Muscle of leg (tissue), 11 donors: ENCODE measurements around the gene ITGB5. TPM values are rescaled to one million over a fixed set of nuclear protein-coding genes. Genes with fewer than 3 reads are reported as not detected.
A peak's percentile ranks its signal among the peaks of the same experiment; 100 is the strongest.

Source experiments
- DNase-seq: peaks from one replicate; pipeline ENCODE4 v3.0.0; 2013
- H3K27ac ChIP-seq: one replicate; pipeline ENCODE4 v1.5.1; 2013; ENCODE audit warnings: mild to moderate bottlenecking, low read length, control low read depth
- H3K27me3 ChIP-seq: one replicate; pipeline ENCODE4 v1.6.1; 2013; ENCODE audit warnings: low read length; ENCODE audit not compliant: control insufficient read depth, insufficient read depth
- H3K36me3 ChIP-seq: one replicate; pipeline ENCODE4 v1.6.1; 2013; ENCODE audit warnings: low read length; ENCODE audit not compliant: control insufficient read depth, insufficient read depth
- H3K4me1 ChIP-seq: one replicate; pipeline ENCODE4 v1.6.1; 2013; ENCODE audit warnings: low read length; ENCODE audit not compliant: control insufficient read depth, insufficient read depth
- H3K4me3 ChIP-seq: one replicate; pipeline ENCODE4 v1.5.1; 2013; ENCODE audit warnings: low read length, control low read depth
- H3K9me3 ChIP-seq: replicated peaks from 2 replicates; pipeline ENCODE4 v1.6.1; 2013; ENCODE audit warnings: low read depth, low read length; ENCODE audit not compliant: control insufficient read depth
- WGBS: methylation state at CpG from one replicate; pipeline ENCODE4 v1.1.5; 2013; ENCODE audit warnings: missing lambda C conversion rate; ENCODE audit not compliant: insufficient coverage; 5-methylcytosine and 5-hydroxymethylcytosine counted together
- polyA plus RNA-seq, 8 donors: library from polyadenylated mRNA; unstranded; fragments of 120-200 nt; gene quantifications; one replicate each; pipeline versions ENCODE4 v1.2.1 to v1.2.3, GENCODE V29; 2013; ENCODE audit warnings: inconsistent platforms in 1 of 8, low replicate concordance in 1 of 8; ENCODE audit not compliant: insufficient read length in 8 of 8, insufficient read depth in 1 of 8
- total RNA-seq: library from RNA; stranded (reverse); fragments of 120-200 nt; gene quantifications from one replicate; pipeline ENCODE4 v1.2.4, GENCODE V29; 2013

Gene ITGB5
- total and polyA plus RNA-seq, 9 donors = 14.3 to 60.4 (median 30.6) TPM

GRCh38 chr3:124895756-124896155, 8.6 kb upstream of the ITGB5 start:
- WGBS = 90% methylated on average over 2 of the region's 7 CpGs
- Histone ChIP-seq H3K27ac (no peak overlapping the region), H3K4me1 (no peaks in the 10 kb centered on the region), H3K4me3 (no peak overlapping the region), H3K36me3 (no peaks in the 10 kb centered on the region), H3K9me3 (no peaks in the 10 kb centered on the region), H3K27me3 (no peaks in the 10 kb centered on the region)
- DNase-seq = peak; percentile 31

- Histone ChIP-seq H3K9me3 (no peaks in the 10 kb centered on the region), H3K27me3 (no peaks in the 10 kb centered on the region), H3K4me3 (no peak overlapping the region), H3K4me1 (no peaks in the 10 kb centered on the region), H3K27ac (no peak overlapping the region), H3K36me3 (no peaks in the 10 kb centered on the region)
- 57% methylated on average over 2 of the region's 2 CpGs for WGBS
- DNase-seq = no peak
Measured at GRCh38 chr3:124893526-124893925, 6.4 kb upstream of the ITGB5 start.

- H3K27ac ChIP-seq = no peak overlapping the region
- 82% methylated on average over 2 of the region's 5 CpGs for WGBS
- no peak overlapping the region for H3K4me3 ChIP-seq
- H3K36me3 ChIP-seq = no peaks in the 10 kb centered on the region
- DNase-seq = no peak
- peaks cover 13% of the 10 kb centered on the region for H3K27me3 ChIP-seq
- H3K9me3 ChIP-seq = no peaks in the 10 kb centered on the region
- H3K4me1 ChIP-seq = peaks cover 8% of the 10 kb centered on the region
Measured at GRCh38 chr3:124890573-124891190, 3.5 kb upstream of the ITGB5 start.

GRCh38 chr3:124888482-124889441, 1.6 kb upstream of the ITGB5 start:
- Histone ChIP-seq H3K4me3 (no peak overlapping the region), H3K9me3 (no peaks in the 10 kb centered on the region), H3K4me1 (peaks cover 10% of the 10 kb centered on the region), H3K36me3 (no peaks in the 10 kb centered on the region), H3K27me3 (peaks cover 24% of the 10 kb centered on the region), H3K27ac (no peak overlapping the region)
- DNase-seq = no peak
- WGBS = 62% methylated on average over 3 of the region's 8 CpGs

GRCh38 chr3:124887932-124888298, 750 bp upstream of the ITGB5 start:
- peaks cover 10% of the 10 kb centered on the region for H3K4me1 ChIP-seq
- peaks cover 24% of the 10 kb centered on the region for H3K27me3 ChIP-seq
- H3K4me3 ChIP-seq = peak overlapping the region; percentile 52
- no peaks in the 10 kb centered on the region for H3K36me3 ChIP-seq
- no peak overlapping the region for H3K27ac ChIP-seq
- H3K9me3 ChIP-seq = no peaks in the 10 kb centered on the region
- 94% methylated on average over 5 of the region's 11 CpGs for WGBS
- no peak for DNase-seq

GRCh38 chr3:124886168-124887056, 753 bp downstream of the ITGB5 start:
- DNase-seq = peak; percentile 41

GRCh38 chr3:124885466-124886167, 1.5 kb downstream of the ITGB5 start:
- no peak for DNase-seq
- Histone ChIP-seq H3K27me3 (peaks cover 26% of the 10 kb centered on the region), H3K27ac (no peak overlapping the region), H3K4me3 (peak overlapping the region; percentile 42), H3K4me1 (peaks cover 10% of the 10 kb centered on the region), H3K9me3 (no peaks in the 10 kb centered on the region), H3K36me3 (no peaks in the 10 kb centered on the region)
- WGBS = 34% methylated on average over 4 of the region's 17 CpGs

More at GRCh38 chr3:124886168-124887056, 753 bp downstream of the ITGB5 start:
- WGBS = under 1% methylated on average over 84 of the region's 87 CpGs
- Histone ChIP-seq H3K27ac (no peak overlapping the region), H3K9me3 (no peaks in the 10 kb centered on the region), H3K4me3 (peak overlapping the region; percentile 42), H3K36me3 (no peaks in the 10 kb centered on the region), H3K4me1 (peaks cover 10% of the 10 kb centered on the region), H3K27me3 (peaks cover 26% of the 10 kb centered on the region)

- peaks cover 26% of the 10 kb centered on the region for H3K27me3 ChIP-seq
- no peak overlapping the region for H3K27ac ChIP-seq
- H3K9me3 ChIP-seq = no peaks in the 10 kb centered on the region
- peak; percentile 21 for DNase-seq
- H3K4me1 ChIP-seq = peaks cover 10% of the 10 kb centered on the region
- 80% methylated on average over 5 of the region's 7 CpGs for WGBS
- H3K36me3 ChIP-seq = no peaks in the 10 kb centered on the region
- H3K4me3 ChIP-seq = no peak overlapping the region
Measured at GRCh38 chr3:124884474-124885101, 2.6 kb downstream of the ITGB5 start.

- peaks cover 26% of the 10 kb centered on the region for H3K27me3 ChIP-seq
- H3K4me1 ChIP-seq = peaks cover 12% of the 10 kb centered on the region
- H3K36me3 ChIP-seq = no peaks in the 10 kb centered on the region
- H3K4me3 ChIP-seq = no peak overlapping the region
- H3K27ac ChIP-seq = no peak overlapping the region
- 42% methylated on average over 3 of the region's 7 CpGs for WGBS
- H3K9me3 ChIP-seq = no peaks in the 10 kb centered on the region
- DNase-seq = no peak
Measured at GRCh38 chr3:124883766-124884473, 3.2 kb downstream of the ITGB5 start.
